Ishikawa (cell line): ENCODE measurements around the gene NOS2.

ENCODE experiments used
- CEBPB ChIP-seq: IDR thresholded peaks from 2 replicates; pipeline ENCODE4 v1.6.1; 2012
- CREB1 ChIP-seq: IDR thresholded peaks from 2 replicates; pipeline ENCODE4 v1.6.1; 2012; ENCODE audit warnings: low read depth
- EGR1 ChIP-seq: IDR thresholded peaks from 2 replicates; pipeline ENCODE4 v1.6.1; 2012
- EP300 ChIP-seq: IDR thresholded peaks from 2 replicates; pipeline ENCODE4 v1.6.1; 2012; ENCODE audit warnings: borderline replicate concordance
- FOXM1 ChIP-seq: IDR thresholded peaks from 2 replicates; pipeline ENCODE4 v1.6.1; 2012; ENCODE audit warnings: low read depth, borderline replicate concordance
- MAX ChIP-seq: IDR thresholded peaks from 2 replicates; pipeline ENCODE4 v1.6.1; 2012
- RAD21 ChIP-seq: IDR thresholded peaks from 2 replicates; pipeline ENCODE4 v1.6.1; 2012; ENCODE audit warnings: low read depth
- REST ChIP-seq: IDR thresholded peaks from 2 replicates; pipeline ENCODE4 v1.6.1; 2012; ENCODE audit warnings: low read depth, mild to moderate bottlenecking
- TAF1 ChIP-seq: IDR thresholded peaks from 2 replicates; pipeline ENCODE4 v1.6.1; 2012; ENCODE audit warnings: low read depth, mild to moderate bottlenecking
- USF1 ChIP-seq: IDR thresholded peaks from 2 replicates; pipeline ENCODE4 v1.6.1; 2012
- YY1 ChIP-seq: IDR thresholded peaks from 2 replicates; pipeline ENCODE4 v1.6.1; 2012; ENCODE audit warnings: low read depth
- ZBTB7A ChIP-seq: IDR thresholded peaks from 2 replicates; pipeline ENCODE4 v1.6.1; 2012; ENCODE audit warnings: low read depth

GRCh38 chr17:27778183-27778582, 22.1 kb downstream of the NOS2 start:
- no peak for TF ChIP-seq TAF1
- TF ChIP-seq YY1 = no peak
- TF ChIP-seq RAD21 = no peak
- TF ChIP-seq CREB1 = no peak
- TF ChIP-seq REST = no peak
- no peak for TF ChIP-seq EP300
- no peak for TF ChIP-seq MAX
- TF ChIP-seq FOXM1 = no peak
- no peak for TF ChIP-seq USF1
- TF ChIP-seq ZBTB7A = no peak
- TF ChIP-seq EGR1 = no peak
- TF ChIP-seq CEBPB = no peak
